ENCODE measurements around the gene ROBO2. TPM values are rescaled to one million over a fixed set of nuclear protein-coding genes. Genes with fewer than 3 reads are reported as not detected.

ROBO2 gene
- total RNA-seq, 1 experiment from 2014 or later, result 0.07 TPM

DNA sequence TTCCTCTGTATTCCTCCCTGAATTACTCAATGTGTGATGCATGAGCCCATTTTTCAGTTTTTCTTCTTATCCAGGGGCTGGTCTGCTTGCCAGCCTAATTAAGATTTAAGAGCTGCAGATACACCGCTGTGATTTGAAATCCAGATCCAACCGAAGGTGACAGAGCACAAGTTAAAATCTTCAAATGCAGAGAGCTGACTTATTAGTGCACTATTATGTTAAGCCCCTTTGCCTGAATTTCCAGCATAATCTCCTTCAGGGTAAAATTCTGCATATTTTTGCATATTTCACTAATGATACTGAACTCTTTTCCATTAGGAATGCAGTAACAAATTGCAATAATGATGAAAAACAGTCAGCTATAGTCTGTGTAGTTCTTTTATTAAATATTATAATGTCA lies 583.6 kb downstream of the ROBO2 start:
- no peak overlapping the region for H3K4me3 ChIP-seq
- no peak for DNase-seq
- no peaks in the 10 kb centered on the region for H3K36me3 ChIP-seq
- no peaks in the 10 kb centered on the region for H3K27me3 ChIP-seq
- H3K9me3 ChIP-seq, result no peaks in the 10 kb centered on the region

DNA sequence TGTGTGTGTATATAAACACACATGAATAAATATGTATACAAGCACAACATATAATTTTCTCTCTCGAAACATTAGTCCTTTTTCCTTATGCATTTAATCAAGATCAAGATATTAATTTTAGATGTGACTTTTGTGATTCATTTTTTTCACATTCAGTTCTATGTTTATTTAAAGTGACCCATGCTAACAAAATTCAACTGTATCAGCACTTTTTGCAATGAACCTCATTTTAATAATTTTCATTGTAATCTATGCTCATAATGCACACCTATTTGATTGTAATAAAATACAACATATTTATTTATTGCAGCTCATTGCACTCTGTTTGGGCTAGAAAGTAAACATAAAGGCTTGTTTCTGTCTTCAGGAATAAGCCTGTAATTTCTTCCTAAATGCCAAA lies 586.3 kb downstream of the ROBO2 start:
- no peak overlapping the region for H3K4me3 ChIP-seq
- no peak for DNase-seq
- H3K9me3 ChIP-seq, result no peaks in the 10 kb centered on the region
- H3K36me3 ChIP-seq, result no peaks in the 10 kb centered on the region
- H3K27me3 ChIP-seq, result no peaks in the 10 kb centered on the region

DNA sequence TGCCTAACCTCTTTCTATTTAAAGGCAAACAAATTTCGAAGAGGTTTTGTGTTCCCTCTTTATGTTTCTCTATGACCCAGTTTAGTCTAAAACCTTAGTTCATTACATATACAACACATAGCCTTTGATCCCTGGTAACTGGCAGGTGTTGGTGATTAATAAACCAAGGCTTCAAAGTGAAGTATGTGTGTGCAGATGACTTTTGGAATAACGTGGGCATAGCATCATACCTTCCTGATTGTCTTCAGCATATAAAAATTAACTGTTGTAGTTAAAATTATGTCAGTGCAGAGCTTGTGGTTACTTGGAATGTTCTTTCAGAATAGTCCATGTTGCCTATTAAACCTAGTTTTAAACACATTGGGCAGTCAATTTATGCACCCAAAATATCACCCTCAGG lies 608.3 kb downstream of the ROBO2 start:
- no peaks in the 10 kb centered on the region for H3K9me3 ChIP-seq
- DNase-seq, result no peak
- H3K27me3 ChIP-seq, result no peaks in the 10 kb centered on the region
- H3K4me3 ChIP-seq, result no peak overlapping the region
- no peaks in the 10 kb centered on the region for H3K36me3 ChIP-seq

- Histone ChIP-seq H3K4me3 (no peak overlapping the region), H3K36me3 (no peaks in the 10 kb centered on the region), H3K27me3 (no peaks in the 10 kb centered on the region), H3K9me3 (no peaks in the 10 kb centered on the region)
- no peak for DNase-seq
These were observed 608.8 kb downstream of the ROBO2 start for GRCh38 chr3:77648664-77649063.

DNA sequence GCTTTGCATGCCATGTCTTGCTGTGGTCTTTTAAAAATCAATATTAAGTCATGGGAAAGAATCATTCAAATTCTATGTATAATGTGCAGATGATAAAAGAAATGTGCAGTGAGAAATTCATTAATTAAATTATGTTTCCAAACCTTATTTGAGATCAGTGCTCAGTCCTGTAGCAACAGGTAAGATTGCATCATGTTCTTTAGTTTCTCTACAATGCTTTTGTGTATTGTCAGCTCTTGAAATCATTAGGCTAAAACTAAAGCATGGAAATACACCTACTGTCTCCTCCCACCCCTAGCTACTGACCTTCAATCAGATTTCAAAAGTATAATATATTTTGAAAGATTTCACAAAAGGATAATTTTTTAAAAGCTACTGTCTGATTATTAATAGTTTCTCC lies 612.7 kb downstream of the ROBO2 start:
- Histone ChIP-seq H3K36me3 (no peaks in the 10 kb centered on the region), H3K9me3 (no peaks in the 10 kb centered on the region), H3K4me3 (no peak overlapping the region), H3K27me3 (no peaks in the 10 kb centered on the region)
- DNase-seq, result no peak

- no peak for DNase-seq
- Histone ChIP-seq H3K27me3 (no peaks in the 10 kb centered on the region), H3K9me3 (no peaks in the 10 kb centered on the region), H3K4me3 (no peak overlapping the region), H3K36me3 (no peaks in the 10 kb centered on the region)
These were observed 615.5 kb downstream of the ROBO2 start for GRCh38 chr3:77655396-77655795.

DNA sequence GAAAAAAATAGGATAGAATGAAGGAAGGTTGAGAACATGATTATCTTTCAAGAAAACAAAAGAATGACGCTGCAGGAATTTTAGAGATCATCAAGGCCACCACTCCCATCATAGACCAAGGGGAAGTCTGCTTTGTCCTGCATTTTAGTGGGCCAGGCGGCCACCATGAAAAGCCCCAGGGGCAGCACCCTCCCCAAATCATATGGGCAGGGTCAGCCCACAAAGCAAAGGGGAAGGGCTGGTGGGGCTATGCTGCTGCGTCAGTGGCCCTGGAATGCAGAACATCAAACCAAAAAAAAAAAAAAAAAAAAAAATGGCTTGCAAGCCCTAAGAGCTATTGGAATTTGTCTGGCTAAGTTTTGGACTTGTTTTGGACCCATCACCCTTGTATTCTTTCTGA lies 620.8 kb downstream of the ROBO2 start:
- no peak for DNase-seq
- H3K36me3 ChIP-seq, result no peaks in the 10 kb centered on the region
- no peaks in the 10 kb centered on the region for H3K27me3 ChIP-seq
- no peaks in the 10 kb centered on the region for H3K9me3 ChIP-seq
- H3K4me3 ChIP-seq, result no peak overlapping the region

GRCh38 chr3:77667901-77668300 lies 628.0 kb downstream of the ROBO2 start:
- Histone ChIP-seq H3K36me3 (no peaks in the 10 kb centered on the region), H3K27me3 (no peaks in the 10 kb centered on the region), H3K4me3 (no peak overlapping the region), H3K9me3 (no peaks in the 10 kb centered on the region)
- no peak for DNase-seq

GRCh38 chr3:77668376-77668775 lies 628.5 kb downstream of the ROBO2 start:
- Histone ChIP-seq H3K36me3 (no peaks in the 10 kb centered on the region), H3K9me3 (no peaks in the 10 kb centered on the region), H3K4me3 (no peak overlapping the region), H3K27me3 (no peaks in the 10 kb centered on the region)
- no peak for DNase-seq

DNA sequence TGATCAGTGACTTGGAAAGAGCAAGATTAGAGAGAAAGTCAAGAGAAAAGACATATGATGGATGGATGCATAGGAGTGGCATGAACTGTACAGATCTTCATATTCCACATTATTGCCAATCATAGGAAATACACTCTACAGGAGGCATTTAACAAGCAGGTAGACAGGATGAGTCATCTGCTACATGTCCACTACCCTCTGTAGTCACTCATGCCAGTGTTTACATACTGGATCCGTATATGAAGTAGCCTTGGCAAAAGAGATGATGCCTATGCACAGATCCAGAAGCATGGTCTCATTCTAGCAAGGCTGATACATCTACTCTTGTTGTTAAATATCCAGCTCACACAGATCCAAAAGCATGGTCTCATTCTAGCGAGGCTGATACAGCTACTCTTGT lies 632.1 kb downstream of the ROBO2 start:
- no peaks in the 10 kb centered on the region for H3K27me3 ChIP-seq

DNA sequence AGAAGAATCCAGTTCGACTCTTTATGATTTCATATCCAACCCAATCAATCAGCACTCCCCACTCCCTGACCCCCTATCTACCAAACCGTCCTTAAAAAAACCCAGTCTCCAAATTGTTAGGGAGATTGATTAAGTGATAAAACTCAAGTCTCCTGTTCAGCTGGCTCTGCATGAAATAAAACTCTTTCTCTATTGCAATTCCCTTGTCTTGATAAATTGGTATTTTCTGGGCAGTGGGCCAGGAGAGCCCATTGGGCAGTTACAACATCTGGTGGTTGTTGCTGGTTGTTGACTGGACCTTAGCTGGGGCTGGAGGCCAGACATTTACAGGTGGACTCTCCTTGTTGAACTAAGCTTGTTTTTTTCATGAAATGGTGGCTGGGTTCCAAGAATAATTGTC lies 642.3 kb downstream of the ROBO2 start:
- no peak overlapping the region for H3K4me3 ChIP-seq
- DNase-seq, result no peak
- H3K9me3 ChIP-seq, result no peaks in the 10 kb centered on the region
- no peaks in the 10 kb centered on the region for H3K36me3 ChIP-seq
- no peaks in the 10 kb centered on the region for H3K27me3 ChIP-seq

More for the DNA sequence above, 632.1 kb downstream of the ROBO2 start:
- H3K9me3 ChIP-seq, result no peaks in the 10 kb centered on the region
- no peaks in the 10 kb centered on the region for H3K36me3 ChIP-seq
- DNase-seq, result no peak
- H3K4me3 ChIP-seq, result no peak overlapping the region

DNA sequence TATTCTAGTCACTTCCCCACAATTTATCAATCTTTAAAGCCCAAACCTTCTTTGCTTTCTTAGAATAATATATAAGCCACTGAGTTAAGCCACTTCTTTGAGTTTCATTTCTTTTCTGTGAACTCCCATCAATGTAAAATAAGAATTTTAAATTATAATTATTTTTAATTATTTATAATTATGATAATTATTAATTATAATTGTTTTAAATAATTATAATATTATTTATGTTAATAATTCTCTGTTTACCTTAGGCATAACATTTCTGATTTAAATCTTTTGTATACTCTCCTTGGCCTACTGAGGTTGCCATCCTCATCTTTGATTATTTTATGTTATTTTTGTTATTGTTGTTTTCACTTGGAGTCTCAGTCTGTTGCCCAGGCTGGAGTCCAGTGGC lies 644.2 kb downstream of the ROBO2 start:
- Histone ChIP-seq H3K27me3 (no peaks in the 10 kb centered on the region), H3K36me3 (no peaks in the 10 kb centered on the region), H3K9me3 (no peaks in the 10 kb centered on the region), H3K4me3 (no peak overlapping the region)
- no peak for DNase-seq

DNA sequence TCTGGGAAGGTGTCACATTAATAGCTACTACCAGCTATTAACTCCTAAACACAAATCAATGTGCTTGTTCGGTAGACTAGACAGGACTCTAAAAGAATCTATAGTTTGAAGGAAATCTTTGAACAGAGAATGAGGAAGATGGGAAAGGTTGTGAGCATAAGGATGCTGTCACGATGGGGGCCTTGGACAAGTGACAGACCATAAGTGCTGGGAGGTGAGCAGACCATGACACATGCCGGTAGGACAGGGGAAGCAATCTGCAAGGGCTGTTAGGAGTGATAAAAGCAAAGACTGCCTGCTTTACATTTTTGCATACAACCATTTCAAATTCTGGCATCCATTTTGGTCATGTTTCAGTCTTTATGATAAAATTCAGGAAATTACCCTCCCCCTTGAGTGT lies 645.8 kb downstream of the ROBO2 start:
- Histone ChIP-seq H3K36me3 (no peaks in the 10 kb centered on the region), H3K27me3 (no peaks in the 10 kb centered on the region), H3K4me3 (no peak overlapping the region), H3K9me3 (no peaks in the 10 kb centered on the region)
- DNase-seq, result no peak

GRCh38 chr3:77686560-77686959 lies 646.7 kb downstream of the ROBO2 start:
- Histone ChIP-seq H3K27me3 (no peaks in the 10 kb centered on the region), H3K36me3 (no peaks in the 10 kb centered on the region), H3K9me3 (no peaks in the 10 kb centered on the region), H3K4me3 (no peak overlapping the region)
- DNase-seq, result no peak

DNA sequence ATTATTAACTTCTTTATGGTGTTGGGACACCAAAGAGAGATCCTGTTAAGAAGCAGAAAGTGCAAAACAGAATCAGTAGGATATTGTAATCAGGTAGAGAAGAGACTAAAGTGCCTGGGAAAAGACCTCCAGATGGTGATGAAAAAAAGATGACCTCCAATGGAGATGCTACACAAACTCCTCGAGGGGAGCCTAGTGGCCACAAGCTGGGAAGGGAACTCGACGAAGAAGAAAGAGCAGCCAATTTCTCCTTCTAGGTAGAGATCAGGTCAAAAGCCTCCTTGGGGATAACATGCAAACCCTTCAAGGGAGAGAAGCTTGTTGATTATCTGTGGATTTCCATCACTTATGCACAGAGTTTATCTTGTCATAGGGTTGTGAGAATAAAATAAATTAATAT lies 647.6 kb downstream of the ROBO2 start:
- Histone ChIP-seq H3K36me3 (no peaks in the 10 kb centered on the region), H3K4me3 (no peak overlapping the region), H3K27me3 (no peaks in the 10 kb centered on the region), H3K9me3 (no peaks in the 10 kb centered on the region)
- DNase-seq, result no peak

DNA sequence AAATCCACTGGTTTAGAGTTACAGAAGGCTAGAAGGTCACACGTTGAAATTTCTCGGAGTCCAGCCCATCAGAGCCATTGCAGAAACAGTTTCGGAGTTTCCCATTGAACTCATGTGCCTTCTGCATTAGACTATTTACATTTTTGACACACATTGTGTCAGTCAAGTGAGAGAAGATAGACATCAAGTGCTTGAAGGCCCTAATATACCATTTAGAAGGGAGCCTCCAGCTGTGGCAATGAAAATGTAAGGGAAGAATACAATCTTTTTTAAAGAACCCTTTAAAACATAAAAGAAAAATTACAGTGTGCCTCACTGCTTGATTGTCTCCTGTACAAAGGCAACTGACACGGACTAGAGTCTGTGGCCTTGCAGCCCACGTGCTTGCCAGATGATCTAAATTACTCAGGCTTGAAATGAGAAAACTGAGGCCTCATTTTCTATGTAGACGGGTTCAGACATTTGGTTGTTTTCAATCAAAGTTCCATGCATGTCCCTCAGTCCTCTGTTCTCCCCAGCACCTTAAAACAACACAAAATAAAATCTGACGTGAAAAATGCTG lies 650.5 kb downstream of the ROBO2 start:
- H3K4me3 ChIP-seq, result no peak overlapping the region
- DNase-seq, result no peak
- H3K9me3 ChIP-seq, result no peaks in the 10 kb centered on the region
- no peaks in the 10 kb centered on the region for H3K36me3 ChIP-seq
- H3K27me3 ChIP-seq, result no peaks in the 10 kb centered on the region

- Histone ChIP-seq H3K9me3 (no peaks in the 10 kb centered on the region), H3K27me3 (no peaks in the 10 kb centered on the region), H3K36me3 (no peaks in the 10 kb centered on the region), H3K4me3 (no peak overlapping the region)
- DNase-seq, result no peak
These were observed 653.2 kb downstream of the ROBO2 start for GRCh38 chr3:77693147-77693546.

DNA sequence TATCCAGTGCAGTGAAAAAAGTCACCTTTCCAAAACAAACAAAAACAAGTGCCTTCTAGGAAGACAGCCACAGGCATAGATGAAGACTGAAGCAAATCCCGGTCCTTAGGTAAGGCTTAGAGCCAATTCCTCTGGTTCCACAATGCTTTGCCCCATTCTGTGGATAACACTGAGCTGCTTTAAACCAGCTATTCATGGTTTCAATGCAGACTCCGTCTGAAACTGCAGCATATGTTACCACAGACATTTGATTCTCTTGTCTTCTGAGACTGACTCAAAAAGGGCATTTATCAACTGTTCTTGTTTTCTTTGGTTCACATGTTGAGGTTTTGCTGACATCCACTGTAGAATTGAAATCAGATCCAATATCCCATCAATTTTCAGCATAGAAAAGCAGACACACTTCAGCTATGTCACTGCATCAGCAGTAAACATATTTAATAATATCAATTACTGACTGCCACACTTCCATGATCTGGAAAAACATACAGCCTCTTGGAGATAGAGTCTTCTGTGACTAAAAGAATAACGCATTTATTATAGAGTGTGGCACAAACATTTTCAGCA lies 659.3 kb downstream of the ROBO2 start:
- no peaks in the 10 kb centered on the region for H3K27me3 ChIP-seq
- no peak overlapping the region for H3K4me3 ChIP-seq
- no peaks in the 10 kb centered on the region for H3K9me3 ChIP-seq
- no peak for DNase-seq
- H3K36me3 ChIP-seq, result no peaks in the 10 kb centered on the region

All from MG63 (cell line).